ENCODE results near the gene MDH2.
"Not testable (repeated sequence)": the region's sequence is repeated elsewhere in the genome, so short reads cannot be mapped to it uniquely, and the experiment has no call there.

Gene MDH2, protein sequence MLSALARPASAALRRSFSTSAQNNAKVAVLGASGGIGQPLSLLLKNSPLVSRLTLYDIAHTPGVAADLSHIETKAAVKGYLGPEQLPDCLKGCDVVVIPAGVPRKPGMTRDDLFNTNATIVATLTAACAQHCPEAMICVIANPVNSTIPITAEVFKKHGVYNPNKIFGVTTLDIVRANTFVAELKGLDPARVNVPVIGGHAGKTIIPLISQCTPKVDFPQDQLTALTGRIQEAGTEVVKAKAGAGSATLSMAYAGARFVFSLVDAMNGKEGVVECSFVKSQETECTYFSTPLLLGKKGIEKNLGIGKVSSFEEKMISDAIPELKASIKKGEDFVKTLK

GRCh38 chr7:76047811-76048667 lies at the start of gene MDH2, which contains the start of gene STYXL1:
MDH2 (plus strand) TSS chr7:76048106; CDS start chr7:76048161, 55 bp downstream.
STYXL1 (minus strand) TSS chr7:76048000; CDS start chr7:76030523, 17,477 bp downstream.
- no peak for TF ChIP-seq CTCF (IDR thresholded peaks at IDR 0.05; ENCODE audit: low read depth, low read length, missing control alignments)
- DNase-seq (ENCODE audit: low read depth) = peak; percentile 91
- in situ Hi-C loops (cut with HindIII; ENCODE audit: low sequenced_read_pairs) = loop anchor here (25.0 kb wide), 1 partner anchor 89 kb away; no protein-coding TSS in a partner anchor
- peak within 1 kb of the TSS; percentile 98 for H3K4me3 ChIP-seq (ENCODE audit: low read depth, low read length)

GRCh38 chr7:76000566-76000965 lies 47.3 kb upstream of the MDH2 start:
- in situ Hi-C loops (cut with HindIII; ENCODE audit: low sequenced_read_pairs) = no loop called here
- TF ChIP-seq CTCF (IDR thresholded peaks at IDR 0.05; ENCODE audit: low read depth, low read length, missing control alignments) = no peak
- no peak for DNase-seq (ENCODE audit: low read depth)
- no peak overlapping the region for H3K4me3 ChIP-seq (ENCODE audit: low read depth, low read length)

DNA sequence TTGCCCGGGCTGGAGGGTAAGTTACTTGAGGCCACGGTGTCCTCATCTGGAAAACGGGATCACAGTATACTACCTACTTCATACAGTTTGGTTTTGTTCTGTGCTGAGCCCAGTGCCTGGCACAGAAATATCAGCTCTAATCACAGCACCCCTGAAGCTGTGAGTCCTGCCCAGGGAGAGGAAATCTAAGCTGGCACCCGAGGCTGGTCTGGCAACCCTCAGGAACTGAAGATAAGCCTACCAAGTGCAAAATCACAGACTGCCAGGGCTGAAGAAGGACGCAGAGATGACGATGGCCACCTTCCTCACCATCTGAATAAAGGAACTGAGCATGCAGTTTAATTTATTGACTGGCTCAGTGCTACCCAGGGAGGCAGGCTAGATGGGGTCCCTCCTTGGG lies 45.8 kb upstream of the MDH2 start:
- in situ Hi-C loops (cut with HindIII; ENCODE audit: low sequenced_read_pairs) = no loop called here
- H3K4me3 ChIP-seq (ENCODE audit: low read depth, low read length) = no peak overlapping the region
- no peak for TF ChIP-seq CTCF (IDR thresholded peaks at IDR 0.05; ENCODE audit: low read depth, low read length, missing control alignments)
- DNase-seq (ENCODE audit: low read depth) = no peak

GRCh38 chr7:76002822-76003221 lies 45.1 kb upstream of the MDH2 start:
- TF ChIP-seq CTCF (IDR thresholded peaks at IDR 0.05; ENCODE audit: low read depth, low read length, missing control alignments) = no peak
- in situ Hi-C loops (cut with HindIII; ENCODE audit: low sequenced_read_pairs) = no loop called here
- no peak overlapping the region for H3K4me3 ChIP-seq (ENCODE audit: low read depth, low read length)
- no peak for DNase-seq (ENCODE audit: low read depth)

DNA sequence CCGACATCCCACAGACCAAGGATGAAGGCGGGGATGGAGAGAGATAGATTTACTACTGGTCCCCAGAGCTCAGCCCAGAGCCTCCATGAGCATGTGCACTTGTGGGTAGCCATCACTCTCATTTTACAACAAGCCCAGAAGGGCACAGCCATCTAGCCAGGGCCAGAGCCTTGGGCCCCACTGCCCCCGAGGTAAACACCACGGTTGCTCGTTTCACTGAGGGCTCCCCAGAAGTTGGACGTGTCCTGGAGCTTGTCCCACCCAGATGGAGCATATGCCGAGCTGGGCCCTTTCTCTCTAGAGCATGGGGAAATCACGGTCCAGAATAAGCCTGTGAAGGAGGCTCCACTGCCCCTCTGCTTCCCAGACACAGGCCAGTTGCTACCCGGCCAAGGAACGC lies 44.6 kb upstream of the MDH2 start:
- H3K4me3 ChIP-seq (ENCODE audit: low read depth, low read length) = no peak overlapping the region
- no peak for TF ChIP-seq CTCF (IDR thresholded peaks at IDR 0.05; ENCODE audit: low read depth, low read length, missing control alignments)
- in situ Hi-C loops (cut with HindIII; ENCODE audit: low sequenced_read_pairs) = no loop called here
- no peak for DNase-seq (ENCODE audit: low read depth)

DNA sequence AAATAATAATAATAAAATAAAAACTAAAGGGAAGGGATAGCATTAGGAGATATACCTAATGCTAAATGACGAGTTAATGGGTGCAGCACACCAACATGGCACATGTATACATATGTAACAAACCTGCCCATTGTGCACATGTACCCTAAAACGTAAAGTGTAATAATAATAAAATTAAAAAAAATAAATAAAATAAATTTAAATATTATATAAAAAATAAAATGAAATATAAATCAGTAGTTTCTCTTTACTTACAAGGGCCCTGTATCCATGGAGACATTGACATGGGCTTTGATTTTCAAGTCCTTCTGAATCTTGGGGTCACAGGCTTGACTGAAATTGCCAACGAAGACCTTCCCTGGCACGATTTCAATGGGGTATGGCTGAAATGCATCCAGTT lies 42.9 kb upstream of the MDH2 start:
- H3K4me3 ChIP-seq (ENCODE audit: low read depth, low read length); DNase-seq (ENCODE audit: low read depth); in situ Hi-C loops (cut with HindIII; ENCODE audit: low sequenced_read_pairs): not testable (repeated sequence)

All from astrocyte of the cerebellum (primary cell).